Measurements from ENCODE around the gene FCRLA.
"Not testable (repeated sequence)": the region's sequence is repeated elsewhere in the genome, so short reads cannot be mapped to it uniquely, and the experiment has no call there.

GRCh38 chr1:161664689-161665088 is 42.3 kb upstream of the FCRLA start:
- not testable (repeated sequence) for TF ChIP-seq POLR2AphosphoS5 (IDR thresholded peaks at IDR 0.05; ENCODE audit: insufficient read depth, low read depth, low read length); POLR2A (IDR thresholded peaks at IDR 0.05; ENCODE audit: low read depth, low read length); CTCF (IDR thresholded peaks at IDR 0.05; ENCODE audit: extremely low read depth in 1 of 2, insufficient read depth in 1 of 2, low read depth in 1 of 2, low read length in 2 of 2)

Measured in endothelial cell of umbilical vein (primary cell).